H1 (cell line): ENCODE results near the gene SPECC1. TPM values are rescaled to one million over a fixed set of nuclear protein-coding genes. Genes with fewer than 3 reads are reported as not detected.

Experiments used
- CTCF ChIA-PET: fragments of 300-600 bp; sonication (Branson Sonifier 250); formaldehyde crosslinking; loops from one replicate; lab custom pipeline; 2021; ENCODE audit not compliant: partially characterized antibody; lab: Charles Lee
- POLR2A ChIA-PET: fragments of 300-600 bp; sonication (Branson Sonifier 250); formaldehyde crosslinking; loops from one replicate; lab custom pipeline; 2021; ENCODE audit warnings: inconsistent platforms; ENCODE audit not compliant: partially characterized antibody; lab: Charles Lee
- DNase-seq, 2 experiments: peaks; one replicate each; pipeline versions ENCODE4 v3.0.0 to v3.0.0-alpha.2; 2010 to 2022; ENCODE audit warnings: low spot score in 2 of 2, low read depth in 1 of 2, mixed read lengths in 1 of 2
- FAIRE-seq: peaks from 2 replicates; lab custom pipeline; 2011; peaks lifted over from hg19 to GRCh38; lab: Jason Lieb, UNC
- H2AFZ ChIP-seq: 2 replicates; pipeline ENCODE4 v1.8.1; 2012; ENCODE audit warnings: low read length, inconsistent platforms
- H2AK5ac ChIP-seq: 2 replicates; pipeline ENCODE4 v1.6.1; 2013; ENCODE audit warnings: low read depth, low read length
- H2BK120ac ChIP-seq: replicated peaks from 2 replicates; pipeline ENCODE3; 2013; ENCODE audit warnings: low read depth, low read length, inconsistent platforms
- H2BK12ac ChIP-seq: 2 replicates; pipeline ENCODE4 v1.6.1; 2013; ENCODE audit warnings: low read depth, low read length
- H2BK15ac ChIP-seq: 2 replicates; pipeline ENCODE4 v1.6.1; 2013; ENCODE audit warnings: low read length
- H2BK20ac ChIP-seq: 2 replicates; pipeline ENCODE4 v1.6.1; 2013; ENCODE audit warnings: low read length
- H2BK5ac ChIP-seq: 2 replicates; pipeline ENCODE4 v1.6.1; 2013; ENCODE audit warnings: low read depth, low read length
- H3K14ac ChIP-seq: 2 replicates; pipeline ENCODE4 v1.6.1; 2013; ENCODE audit warnings: inconsistent platforms; ENCODE audit not compliant: insufficient read length
- H3K18ac ChIP-seq: 2 replicates; pipeline ENCODE4 v1.6.1; 2013; ENCODE audit warnings: low read length; ENCODE audit errors: extremely low read depth
- H3K23ac ChIP-seq: 2 replicates; pipeline ENCODE4 v1.6.1; 2013; ENCODE audit warnings: inconsistent platforms; ENCODE audit not compliant: insufficient read length
- H3K23me2 ChIP-seq: 2 replicates; pipeline ENCODE4 v1.6.1; 2013; ENCODE audit warnings: low read depth, low read length
- H3K27ac ChIP-seq: 2 replicates; pipeline ENCODE4 v1.6.1; 2011; ENCODE audit warnings: low read depth, low read length, inconsistent platforms
- H3K27me3 ChIP-seq, 4 experiments: replicated peaks in 1 of 4; 1 replicate in 1 of 4; 2 replicates in 3 of 4; pipeline versions ENCODE4 v1.6.1 to v1.8.1; 2011 to 2013; ENCODE audit warnings: low read length in 3 of 4, mild to moderate bottlenecking in 3 of 4, inconsistent platforms in 2 of 4, mixed read lengths in 2 of 4, moderate library complexity in 1 of 4; ENCODE audit not compliant: control insufficient read depth in 3 of 4, insufficient read depth in 3 of 4; ENCODE audit errors: extremely low read depth in 1 of 4
- H3K36me3 ChIP-seq, 4 experiments: 2 replicates each; pipeline versions ENCODE4 v1.6.1 to v1.8.1; 2011 to 2013; ENCODE audit warnings: mild to moderate bottlenecking in 4 of 4, low read length in 3 of 4, moderate library complexity in 2 of 4, control low read depth in 1 of 4, inconsistent platforms in 1 of 4; ENCODE audit not compliant: insufficient read depth in 4 of 4, control insufficient read depth in 2 of 4
- H3K4ac ChIP-seq: replicated peaks from 2 replicates; pipeline ENCODE3; 2013; ENCODE audit warnings: low read length, low read depth, mixed read lengths, inconsistent platforms; ENCODE audit not compliant: insufficient read length
- H3K4me1 ChIP-seq, 4 experiments: replicated peaks in 1 of 4; 1 replicate in 1 of 4; 2 replicates in 3 of 4; pipeline versions ENCODE4 v1.6.1 to v1.8.1; 2011 to 2013; ENCODE audit warnings: low read length in 3 of 4, inconsistent platforms in 2 of 4, mixed read lengths in 1 of 4; ENCODE audit not compliant: insufficient read depth in 4 of 4, control insufficient read depth in 3 of 4
- H3K4me2 ChIP-seq, 2 experiments: 2 replicates each; pipeline versions ENCODE4 v1.6.1 to v1.8.1; 2011 to 2013; ENCODE audit warnings: low read depth in 2 of 2, low read length in 2 of 2, control low read depth in 1 of 2, inconsistent platforms in 1 of 2, mild to moderate bottlenecking in 1 of 2; ENCODE audit not compliant: insufficient read depth in 1 of 2
- H3K4me3 ChIP-seq, 4 experiments: fragments of 200-600, 300-600 bp in 1 of 4; sonication (generic), shearing (Covaris generic), sonication (Bioruptor Twin) in 1 of 4; 2 replicates each; pipeline versions ENCODE4 v1.5.1 to v1.8.1; 2011 to 2016; ENCODE audit warnings: low read length in 4 of 4, low read depth in 3 of 4, control low read depth in 2 of 4, inconsistent platforms in 2 of 4, mild to moderate bottlenecking in 2 of 4, mixed read lengths in 1 of 4, moderate library complexity in 1 of 4; ENCODE audit not compliant: insufficient read depth in 2 of 4; ENCODE audit errors: extremely low read depth in 1 of 4
- H3K56ac ChIP-seq: replicated peaks from 2 replicates; pipeline ENCODE3; 2013; ENCODE audit warnings: low read depth, mild to moderate bottlenecking, mixed read lengths, low read length, inconsistent platforms; ENCODE audit not compliant: insufficient read length
- H3K79me1 ChIP-seq: 2 replicates; pipeline ENCODE4 v1.6.1; 2013; ENCODE audit warnings: low read depth, low read length, control low read depth
- H3K79me2 ChIP-seq, 2 experiments: 2 replicates each; pipeline versions ENCODE4 v1.6.1 to v1.8.1; 2012 to 2013; ENCODE audit warnings: low read length in 2 of 2, mild to moderate bottlenecking in 2 of 2, inconsistent platforms in 1 of 2; ENCODE audit not compliant: insufficient read depth in 2 of 2, control insufficient read depth in 1 of 2
- H3K9ac ChIP-seq, 4 experiments: replicated peaks in 1 of 4; 1 replicate in 1 of 4; 2 replicates in 3 of 4; pipeline versions ENCODE4 v1.6.1 to v1.8.1; 2011 to 2013; ENCODE audit warnings: low read depth in 3 of 4, low read length in 3 of 4, control low read depth in 2 of 4, mild to moderate bottlenecking in 2 of 4, moderate library complexity in 2 of 4, inconsistent platforms in 1 of 4; ENCODE audit errors: extremely low read depth in 1 of 4
- H3K9me3 ChIP-seq, 2 experiments: 2 replicates each; pipeline versions ENCODE4 v1.6.1 to v1.8.1; 2012 to 2013; ENCODE audit warnings: mild to moderate bottlenecking in 2 of 2, moderate library complexity in 2 of 2, control low read depth in 1 of 2, inconsistent platforms in 1 of 2, low read depth in 1 of 2, low read length in 1 of 2, mixed read lengths in 1 of 2; ENCODE audit not compliant: insufficient read depth in 2 of 2
- H4K20me1 ChIP-seq, 2 experiments: replicated peaks in 1 of 2; 2 replicates each; pipeline versions ENCODE3 to v1.8.1; 2011 to 2013; ENCODE audit warnings: inconsistent platforms in 2 of 2, low read length in 2 of 2, mild to moderate bottlenecking in 1 of 2; ENCODE audit not compliant: insufficient read depth in 2 of 2, control insufficient read depth in 1 of 2
- H4K5ac ChIP-seq: 2 replicates; pipeline ENCODE4 v1.6.1; 2013; ENCODE audit warnings: low read length, low read depth, mixed read lengths, inconsistent platforms; ENCODE audit not compliant: insufficient read length
- H4K8ac ChIP-seq: 2 replicates; pipeline ENCODE4 v1.8.0; 2013; ENCODE audit warnings: mild to moderate bottlenecking, moderate library complexity, low read length, inconsistent platforms; ENCODE audit not compliant: insufficient read depth; ENCODE audit errors: extremely low read depth
- H4K91ac ChIP-seq: replicated peaks from 2 replicates; pipeline ENCODE3; 2013; ENCODE audit warnings: low read length, mixed read lengths, inconsistent platforms; ENCODE audit not compliant: insufficient read length
- ATF2 ChIP-seq: IDR thresholded peaks from 2 replicates; pipeline ENCODE4 v1.6.1; 2012; ENCODE audit warnings: low read length, inconsistent platforms
- ATF3 ChIP-seq: IDR thresholded peaks from 2 replicates; pipeline ENCODE4 v1.6.1; 2011; ENCODE audit warnings: low read depth, mild to moderate bottlenecking, low read length; ENCODE audit not compliant: insufficient read depth
- FOSL1 ChIP-seq: IDR thresholded peaks from 2 replicates; pipeline ENCODE4 v1.6.1; 2011; ENCODE audit warnings: mild to moderate bottlenecking, low read depth, low read length, moderate library complexity; ENCODE audit not compliant: insufficient read depth
- HDAC2 ChIP-seq, 2 experiments: fragments of 300-600 bp in 1 of 2; sonication (generic) in 1 of 2; IDR thresholded peaks; 2 replicates each; pipeline ENCODE4 v1.6.1; 2011 to 2012; ENCODE audit warnings: low read depth in 2 of 2, low read length in 2 of 2, mild to moderate bottlenecking in 2 of 2, moderate library complexity in 2 of 2, borderline replicate concordance in 1 of 2, inconsistent platforms in 1 of 2
- JUN ChIP-seq: IDR thresholded peaks from 2 replicates; pipeline ENCODE4 v1.6.1; 2011; ENCODE audit warnings: low read depth, mild to moderate bottlenecking, improper control_type of control experiment, low read length
- SIX5 ChIP-seq: IDR thresholded peaks from 2 replicates; pipeline ENCODE4 v1.6.1; 2011; ENCODE audit warnings: mild to moderate bottlenecking, low read depth, low read length
- TBP ChIP-seq: IDR thresholded peaks from 2 replicates; pipeline ENCODE4 v1.6.1; 2011; ENCODE audit warnings: low read depth, low read length, improper control_type of control experiment
- TCF12 ChIP-seq: IDR thresholded peaks from 2 replicates; pipeline ENCODE4 v1.6.1; 2011; ENCODE audit warnings: low read depth, mild to moderate bottlenecking, low read length
- USF2 ChIP-seq: IDR thresholded peaks from 2 replicates; pipeline ENCODE4 v1.6.1; 2011; ENCODE audit warnings: low read length, improper control_type of control experiment
- WGBS, 2 experiments: shearing (Covaris generic) in 1 of 2; methylation state at CpG; one replicate each; pipeline versions ENCODE4 v1.1.6 to v1.1.7; 2013 to 2015; ENCODE audit warnings: low lambda C conversion rate in 2 of 2, mixed read lengths in 2 of 2, inconsistent platforms in 1 of 2, low coverage in 1 of 2, missing lambda C conversion rate in 1 of 2; ENCODE audit not compliant: insufficient replicate concordance in 2 of 2, insufficient coverage in 1 of 2, insufficient read length in 1 of 2; ENCODE audit errors: extremely low coverage in 1 of 2, missing lambda C conversion rate in 1 of 2; 5-methylcytosine and 5-hydroxymethylcytosine counted together
- polyA plus RNA-seq, 7 experiments: library from polyadenylated mRNA; depleted of rRNA in 3 of 7; stranded (reverse) in 5 of 7; unstranded in 2 of 7; fragments of >200 nt in 5 of 7; fragments of 200-250 nt in 2 of 7; gene quantifications; 1 replicate in 5 of 7; 2 replicates in 1 of 7; 4 replicates in 1 of 7; pipeline versions ENCODE4 v1.2.1 to v1.2.3, GENCODE V29; 2011 to 2013; ENCODE audit warnings: missing spikeins in 2 of 7, mixed read lengths in 2 of 7
- total RNA-seq: library from RNA; stranded (reverse); fragmentation: NEBNext Ultra II Directional; extraction: Animal tissue kit (Norgen Biotek cat#: 25700); gene quantifications from 2 replicates; pipeline ENCODE4 v1.2.1, GENCODE V29; 2021

The SPECC1 gene
- total and polyA plus RNA-seq, 2 of the 8 experiments (the other 6 are each of a cell fraction or from before 2014, with no cell fraction given) = 35.8 to 87.9 TPM

- no peak overlapping the region for H3K4me3 ChIP-seq
- WGBS, 2 experiments = 85% methylated on average over 6 of the region's 6 CpGs; no CpG with 5 or more reads in 1 of the 2 experiments
- no peak for DNase-seq
- no peaks in the 10 kb centered on the region for H3K23me2 ChIP-seq
- FAIRE-seq = no peak
- no peak overlapping the region for H2AK5ac ChIP-seq
- peak overlapping the region; percentile 37; the same call in 1 of the 2 replicates for H2BK20ac ChIP-seq
- no peak overlapping the region for H3K4me2 ChIP-seq
- no peak overlapping the region for H2BK5ac ChIP-seq
- peaks cover 0 to 2% (median 0%) of the 10 kb centered on the region in 4 experiments; a peak in 2 of 7 replicates for H3K4me1 ChIP-seq
- CTCF ChIA-PET = interaction anchor here (0.5 to 1.9 kb wide), 6 partner anchors 37 to 133 kb away, joined by 3 to 8 read pairs (median 5); no protein-coding TSS in a partner anchor
- peaks cover 0 to 4% of the 10 kb centered on the region in 2 experiments; a peak in 3 of 4 replicates for H3K9me3 ChIP-seq
- no peaks in the 10 kb centered on the region for H3K79me2 ChIP-seq
- H3K36me3 ChIP-seq = no peaks in the 10 kb centered on the region
- TF ChIP-seq ATF3 = no peak
- TF ChIP-seq FOSL1 = no peak
- TF ChIP-seq HDAC2 (IDR thresholded peaks at IDR 0.05; ENCODE audit: borderline replicate concordance in 1 of 2, low read depth in 2 of 2, low read length in 2 of 2) = no peak
- TF ChIP-seq TBP = no peak
- TF ChIP-seq ATF2 = no peak
- no peak for TF ChIP-seq SIX5
- TF ChIP-seq USF2 = no peak
- no peak for TF ChIP-seq TCF12
- no peak for TF ChIP-seq JUN
- H3K4ac ChIP-seq = no peak overlapping the region
- H3K9ac ChIP-seq = no peak overlapping the region
- H4K5ac ChIP-seq = no peak overlapping the region
- no peaks in the 10 kb centered on the region for H3K27me3 ChIP-seq
- no peak overlapping the region for H4K91ac ChIP-seq
- POLR2A ChIA-PET = no interaction called here
- H3K27ac ChIP-seq = no peak overlapping the region
- H3K18ac ChIP-seq = no peak overlapping the region
- H2AFZ ChIP-seq = no peak overlapping the region
- H3K79me1 ChIP-seq = no peaks in the 10 kb centered on the region
- H2BK120ac ChIP-seq = no peak overlapping the region
- no peaks in the 10 kb centered on the region for H4K20me1 ChIP-seq
- no peak overlapping the region for H4K8ac ChIP-seq
- H2BK15ac ChIP-seq = no peak overlapping the region
- H2BK12ac ChIP-seq = 0 out of 2 replicates have a peak overlapping the region, but pooled peaks have one; percentile 17
- H3K23ac ChIP-seq = no peak overlapping the region
- no peak overlapping the region for H3K56ac ChIP-seq
- H3K14ac ChIP-seq = no peak overlapping the region
Measured at GRCh38 chr17:20125724-20126123, 116.6 kb downstream of the SPECC1 start.
